Neural cell (in vitro differentiated cells): ENCODE measurements around the gene LYPLAL1.

ENCODE experiments used
- CTCF ChIP-seq: fragments of 450-650 bp; IDR thresholded peaks from 2 replicates; pipeline ENCODE4 v1.5.1; 2014; ENCODE audit warnings: antibody characterized with exemption, mild to moderate bottlenecking, moderate library complexity; ENCODE audit not compliant: poor library complexity, severe bottlenecking
- EP300 ChIP-seq: fragments of 450-650 bp; conservative IDR thresholded peaks from 2 replicates; pipeline ENCODE4 v1.6.1; 2014; ENCODE audit warnings: antibody characterized with exemption, mild to moderate bottlenecking, moderate library complexity; ENCODE audit not compliant: poor library complexity, severe bottlenecking
- EZH2 ChIP-seq: fragments of 200-600, 300-800 bp; shearing (Covaris generic), sonication (generic); IDR thresholded peaks from 2 replicates; pipeline ENCODE4 v1.6.1; 2014; ENCODE audit warnings: antibody characterized with exemption, low read length, borderline replicate concordance, mild to moderate bottlenecking; ENCODE audit not compliant: insufficient read depth, poor library complexity, severe bottlenecking
- POLR2AphosphoS5 ChIP-seq: IDR thresholded peaks from 2 replicates; pipeline ENCODE4 v1.6.1; 2012
- RAD21 ChIP-seq: fragments of 450-650 bp; conservative IDR thresholded peaks from 2 replicates; pipeline ENCODE4 v1.6.1; 2014; ENCODE audit warnings: antibody characterized with exemption, mild to moderate bottlenecking, moderate library complexity
- SMC3 ChIP-seq: fragments of 450-650 bp; conservative IDR thresholded peaks from 2 replicates; pipeline ENCODE4 v1.6.1; 2014; ENCODE audit warnings: antibody characterized with exemption, mild to moderate bottlenecking, moderate library complexity; ENCODE audit not compliant: poor library complexity
- TAF1 ChIP-seq: IDR thresholded peaks from 2 replicates; pipeline ENCODE4 v1.6.1; 2012; ENCODE audit warnings: low read depth

GRCh38 chr1:219155135-219155534, 18.5 kb upstream of the LYPLAL1 start:
- TF ChIP-seq CTCF (no peak), TAF1 (no peak), EP300 (no peak), RAD21 (no peak), POLR2AphosphoS5 (no peak), SMC3 (no peak), EZH2 (no peak)
